ENCODE results near the gene PLAAT4.

GRCh38 chr11:63523151-63523550 is 13.5 kb upstream of the PLAAT4 start:
- TF ChIP-seq CTCF (IDR thresholded peaks at IDR 0.05) (no peak), POLR2A (IDR thresholded peaks at IDR 0.05) (no peak)
